Mammary microvascular endothelial cell (primary cell): ENCODE data around the gene RPAIN. TPM values are rescaled to one million over a fixed set of nuclear protein-coding genes. Genes with fewer than 3 reads are reported as not detected.

Experiments used
- total RNA-seq: library from RNA; depleted of rRNA; stranded (reverse); fragments of >200 nt; gene quantifications from 2 replicates; pipeline ENCODE4 v1.2.3, GENCODE V29; 2015

Gene RPAIN
- total RNA-seq: 30.5 and 40.4 TPM in 2 replicates

GRCh38 chr17:5419959-5420653 lies at the start of gene RPAIN:
Gene RPAIN, plus strand, starts transcription at chr17:5420182. Its CDS starts 29 bp downstream, at chr17:5420211.

GRCh38 chr17:5419356-5419958 lies 525 bp upstream of the RPAIN start, which contains the start of gene NUP88:
Gene NUP88, minus strand, starts transcription at chr17:5419662. Its CDS starts 12 bp downstream, at chr17:5419650.

GRCh38 chr17:5438716-5439445 lies 18.9 kb downstream of the RPAIN start, which contains the start of gene C1QBP:
Gene C1QBP, minus strand, starts transcription at chr17:5439155. Its CDS starts 82 bp downstream, at chr17:5439073.

Other genes starting within 250 kb of the RPAIN start
- gene ZNF594, start 228.3 kb upstream of the RPAIN start, total RNA-seq: 2.2 and 3.5 TPM in 2 replicates
- gene SCIMP, start 185.3 kb upstream of the RPAIN start, total RNA-seq: not detected in 2 replicates
- 27.6 and 31.8 TPM in 2 replicates for gene RABEP1, start 137.9 kb upstream of the RPAIN start, total RNA-seq
- gene NUP88, start 520 bp upstream of the RPAIN start, total RNA-seq: 92.7 and 101 TPM in 2 replicates
- 332 and 380 TPM in 2 replicates for gene C1QBP, start 19.0 kb downstream of the RPAIN start, total RNA-seq
- 10.1 and 10.2 TPM in 2 replicates for gene DHX33, start 48.8 kb downstream of the RPAIN start, total RNA-seq
- gene DERL2, start 66.0 kb downstream of the RPAIN start, total RNA-seq: 31.4 and 38.2 TPM in 2 replicates
- gene MIS12, start 66.4 kb downstream of the RPAIN start, total RNA-seq: 13.4 and 20.3 TPM in 2 replicates
- gene NLRP1, start 164.3 kb downstream of the RPAIN start, total RNA-seq: 20.1 and 22.4 TPM in 2 replicates